Measurements from ENCODE around the gene RAB15. TPM values are rescaled to one million over a fixed set of nuclear protein-coding genes. Genes with fewer than 3 reads are reported as not detected.

The RAB15 gene
- total RNA-seq, 1 donor from 2014 or later = 10.4 TPM

GRCh38 chr14:64906022-64906421 is 66.1 kb downstream of the RAB15 start:
- DNase-seq = no peak

GRCh38 chr14:64899958-64900357 is 72.2 kb downstream of the RAB15 start:
- DNase-seq = no peak

Other genes starting within 250 kb of the RAB15 start
- gene SPTB, start 92.4 kb downstream of the RAB15 start, total RNA-seq = under 0.01 and 0.05 TPM in 2 replicates
- gene CHURC1, start 57.9 kb downstream of the RAB15 start, total RNA-seq = 60.9 and 62.2 TPM in 2 replicates
- not detected in 2 replicates for gene GPX2, start 29.6 kb downstream of the RAB15 start, total RNA-seq
- gene FNTB, start 14.6 kb upstream of the RAB15 start, total RNA-seq = 8.5 and 13.3 TPM in 2 replicates
- gene MAX, start 130.2 kb upstream of the RAB15 start, total RNA-seq = 35.6 and 50.9 TPM in 2 replicates